ENCODE data around the gene CD55. TPM values are rescaled to one million over a fixed set of nuclear protein-coding genes. Genes with fewer than 3 reads are reported as not detected.

Gene CD55
- total RNA-seq, 1 donor from 2014 or later = 4.0 TPM

DNA sequence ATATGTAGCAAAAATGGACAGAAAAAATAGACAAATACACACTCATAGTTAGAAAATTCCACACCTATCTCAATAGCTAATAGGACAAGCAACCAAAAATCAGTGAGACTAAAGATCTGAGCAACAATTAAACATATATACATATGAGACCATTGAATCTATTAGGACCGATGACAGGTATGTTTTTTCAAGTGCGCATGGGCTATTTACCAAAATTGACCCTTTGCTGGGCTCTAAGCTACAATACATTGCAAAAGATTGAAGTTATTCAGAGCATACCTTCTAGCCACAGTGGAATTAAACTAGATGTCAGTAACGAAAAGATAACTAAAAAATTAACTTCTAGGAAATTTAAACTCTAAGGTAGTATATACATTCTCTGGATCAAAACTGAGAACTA lies 13.7 kb downstream of the CD55 start:
- H3K9me3 Mint-ChIP-seq = peaks cover 12% of the 10 kb centered on the region
- no peak for TF ChIP-seq CTCF (conservative IDR thresholded peaks at IDR 0.05)
- H3K4me1 Mint-ChIP-seq = no peaks in the 10 kb centered on the region
- H3K4me3 Mint-ChIP-seq = no peak overlapping the region
- H3K27me3 Mint-ChIP-seq (ENCODE audit: low read depth) = no peaks in the 10 kb centered on the region
- DNase-seq (ENCODE audit: low read depth, low spot score) = no peak
- peaks cover 27% of the 10 kb centered on the region for H3K36me3 Mint-ChIP-seq (ENCODE audit: low read depth)
- H3K27ac Mint-ChIP-seq (ENCODE audit: unreplicated experiment) = no peak overlapping the region

GRCh38 chr1:207335695-207336363 lies 14.4 kb downstream of the CD55 start:
- no peak for TF ChIP-seq CTCF (conservative IDR thresholded peaks at IDR 0.05)
- Mint-ChIP-seq H3K4me3 (no peak overlapping the region), H3K9me3 (peaks cover 12% of the 10 kb centered on the region), H3K4me1 (no peaks in the 10 kb centered on the region), H3K27me3 (ENCODE audit: low read depth) (no peaks in the 10 kb centered on the region), H3K36me3 (ENCODE audit: low read depth) (peaks cover 27% of the 10 kb centered on the region), H3K27ac (ENCODE audit: unreplicated experiment) (no peak overlapping the region)
- no peak for DNase-seq (ENCODE audit: low read depth, low spot score)

GRCh38 chr1:207336559-207337467 lies 15.3 kb downstream of the CD55 start:
- Mint-ChIP-seq H3K9me3 (peaks cover 12% of the 10 kb centered on the region), H3K4me3 (no peak overlapping the region), H3K27ac (ENCODE audit: unreplicated experiment) (no peak overlapping the region), H3K27me3 (ENCODE audit: low read depth) (no peaks in the 10 kb centered on the region), H3K4me1 (no peaks in the 10 kb centered on the region), H3K36me3 (ENCODE audit: low read depth) (peaks cover 27% of the 10 kb centered on the region)
- TF ChIP-seq CTCF (conservative IDR thresholded peaks at IDR 0.05) = no peak
- DNase-seq (ENCODE audit: low read depth, low spot score) = no peak

DNA sequence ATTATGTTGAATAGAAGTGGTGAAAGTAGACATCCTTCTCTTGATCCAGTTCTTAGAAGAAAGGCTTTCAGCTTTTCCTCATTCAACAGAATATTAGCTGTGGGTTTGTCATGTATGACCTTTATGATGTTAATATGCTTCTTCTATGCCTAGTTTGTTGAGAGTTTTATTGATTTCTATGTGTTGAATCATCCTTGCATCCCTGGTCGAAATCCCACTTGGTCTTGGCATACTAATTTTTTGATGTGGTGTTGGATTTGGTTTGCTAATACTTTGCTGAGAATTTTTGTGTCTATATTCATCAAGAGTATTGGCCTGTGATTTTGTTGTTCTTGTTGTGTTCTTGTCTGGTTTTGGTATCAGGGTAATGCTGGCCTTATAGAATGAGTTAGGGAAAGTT lies 20.9 kb downstream of the CD55 start:
- no peak for TF ChIP-seq CTCF (conservative IDR thresholded peaks at IDR 0.05)
- H3K4me3 Mint-ChIP-seq = no peak overlapping the region
- peaks cover 11% of the 10 kb centered on the region for H3K4me1 Mint-ChIP-seq
- no peak overlapping the region for H3K27ac Mint-ChIP-seq (ENCODE audit: unreplicated experiment)
- DNase-seq (ENCODE audit: low read depth, low spot score) = no peak
- no peaks in the 10 kb centered on the region for H3K27me3 Mint-ChIP-seq (ENCODE audit: low read depth)
- no peaks in the 10 kb centered on the region for H3K9me3 Mint-ChIP-seq
- peaks cover 4% of the 10 kb centered on the region for H3K36me3 Mint-ChIP-seq (ENCODE audit: low read depth)

- Mint-ChIP-seq H3K4me1 (peaks cover 11% of the 10 kb centered on the region), H3K36me3 (ENCODE audit: low read depth) (peaks cover 7% of the 10 kb centered on the region), H3K27ac (ENCODE audit: unreplicated experiment) (no peak overlapping the region), H3K4me3 (no peak overlapping the region), H3K27me3 (ENCODE audit: low read depth) (no peaks in the 10 kb centered on the region), H3K9me3 (no peaks in the 10 kb centered on the region)
- no peak for TF ChIP-seq CTCF (conservative IDR thresholded peaks at IDR 0.05)
- no peak for DNase-seq (ENCODE audit: low read depth, low spot score)
These were observed 22.2 kb downstream of the CD55 start for GRCh38 chr1:207343675-207344074.

Data from neural crest cell (in vitro differentiated cells).